Measurements from ENCODE around the gene USP30. TPM values are rescaled to one million over a fixed set of nuclear protein-coding genes. Genes with fewer than 3 reads are reported as not detected.
A peak's percentile ranks its signal among the peaks of the same experiment; 100 is the strongest.
"Not testable (repeated sequence)": the region's sequence is repeated elsewhere in the genome, so short reads cannot be mapped to it uniquely, and the experiment has no call there.

The USP30 gene
- total RNA-seq, 2 experiments from 2014 or later, result 21.8 to 23.0 TPM

DNA sequence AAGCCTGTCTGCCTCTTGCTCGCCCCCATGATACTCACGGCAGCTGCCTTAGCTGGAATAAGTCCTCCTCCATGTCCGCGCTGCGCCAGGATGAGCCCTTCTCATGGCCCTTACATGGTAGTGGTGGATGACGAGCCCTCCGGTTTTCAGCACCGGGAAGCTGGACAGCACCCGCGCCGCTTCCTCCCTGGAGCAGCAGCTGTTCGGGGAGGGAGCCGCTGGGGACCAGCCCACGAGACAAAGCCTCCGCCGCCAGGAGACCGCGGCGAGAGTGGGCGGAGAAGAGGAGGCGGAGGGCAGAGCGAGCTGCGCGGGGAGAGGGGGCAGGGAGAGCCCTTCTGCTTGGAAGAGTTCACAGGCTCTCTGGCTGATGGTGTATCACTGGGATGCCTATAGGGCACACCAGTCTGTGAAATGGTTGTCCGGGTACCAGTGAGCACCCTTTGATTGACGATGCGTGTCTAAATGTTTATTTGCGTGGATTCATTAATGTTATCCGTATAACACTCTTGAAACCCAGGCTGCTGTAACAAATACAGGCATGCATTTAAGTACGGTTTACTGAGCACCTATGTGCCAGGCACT, 31.5 kb upstream of the USP30 start, which contains the start of gene SVOP:
Gene SVOP, minus strand, starts transcription at position 273 of the 585 bp plus-strand sequence. Its CDS starts 200 bp downstream, at position 73.
- intact Hi-C loops (cut with DNase I, micrococcal nuclease), result no loop called here
- Histone ChIP-seq H3K4me3 (ENCODE audit: low read length) (no peak within 1 kb of the TSS), H3K27ac (ENCODE audit: low read depth in 1 of 2, low read length in 2 of 2) (no peak within 1 kb of the TSS), H3K36me3 (ENCODE audit: insufficient read depth, low read length) (no peaks in the 10 kb centered on the region), H3K4me1 (ENCODE audit: insufficient read depth, low read length) (peaks cover 5% of the 10 kb centered on the region), H3K27me3 (ENCODE audit: control insufficient read depth in 1 of 2, insufficient read depth in 2 of 2, low read length in 2 of 2) (peaks cover 25 to 31% of the 10 kb centered on the region in 2 experiments), H3K9me3 (ENCODE audit: control insufficient read depth in 1 of 2, insufficient read depth in 1 of 2, low read length in 2 of 2) (peaks cover 0 to 5% of the 10 kb centered on the region in 2 experiments)
- H3K9me3 Mint-ChIP-seq, result no peaks in the 10 kb centered on the region
- H3K4me1 Mint-ChIP-seq (ENCODE audit: low read depth), result no peaks in the 10 kb centered on the region
- H3K27ac Mint-ChIP-seq, result no peak within 1 kb of the TSS
- DNase-seq, result peak in 9 of 14 experiments; percentile 1 to 45 (median 6)
- TF ChIP-seq, protein P1, sequence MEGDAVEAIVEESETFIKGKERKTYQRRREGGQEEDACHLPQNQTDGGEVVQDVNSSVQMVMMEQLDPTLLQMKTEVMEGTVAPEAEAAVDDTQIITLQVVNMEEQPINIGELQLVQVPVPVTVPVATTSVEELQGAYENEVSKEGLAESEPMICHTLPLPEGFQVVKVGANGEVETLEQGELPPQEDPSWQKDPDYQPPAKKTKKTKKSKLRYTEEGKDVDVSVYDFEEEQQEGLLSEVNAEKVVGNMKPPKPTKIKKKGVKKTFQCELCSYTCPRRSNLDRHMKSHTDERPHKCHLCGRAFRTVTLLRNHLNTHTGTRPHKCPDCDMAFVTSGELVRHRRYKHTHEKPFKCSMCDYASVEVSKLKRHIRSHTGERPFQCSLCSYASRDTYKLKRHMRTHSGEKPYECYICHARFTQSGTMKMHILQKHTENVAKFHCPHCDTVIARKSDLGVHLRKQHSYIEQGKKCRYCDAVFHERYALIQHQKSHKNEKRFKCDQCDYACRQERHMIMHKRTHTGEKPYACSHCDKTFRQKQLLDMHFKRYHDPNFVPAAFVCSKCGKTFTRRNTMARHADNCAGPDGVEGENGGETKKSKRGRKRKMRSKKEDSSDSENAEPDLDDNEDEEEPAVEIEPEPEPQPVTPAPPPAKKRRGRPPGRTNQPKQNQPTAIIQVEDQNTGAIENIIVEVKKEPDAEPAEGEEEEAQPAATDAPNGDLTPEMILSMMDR (IDR thresholded peaks at IDR 0.05), result no peak
- no peaks in the 10 kb centered on the region for H3K36me3 Mint-ChIP-seq (ENCODE audit: low read depth)
- no peak for ATAC-seq (ENCODE audit: poor library complexity)
- H3K27me3 Mint-ChIP-seq, result peaks cover 55% of the 10 kb centered on the region
- no peak within 1 kb of the TSS for H3K4me3 Mint-ChIP-seq
- ChIA-PET CTCF (no interaction called here), POLR2A (no interaction called here)

DNA sequence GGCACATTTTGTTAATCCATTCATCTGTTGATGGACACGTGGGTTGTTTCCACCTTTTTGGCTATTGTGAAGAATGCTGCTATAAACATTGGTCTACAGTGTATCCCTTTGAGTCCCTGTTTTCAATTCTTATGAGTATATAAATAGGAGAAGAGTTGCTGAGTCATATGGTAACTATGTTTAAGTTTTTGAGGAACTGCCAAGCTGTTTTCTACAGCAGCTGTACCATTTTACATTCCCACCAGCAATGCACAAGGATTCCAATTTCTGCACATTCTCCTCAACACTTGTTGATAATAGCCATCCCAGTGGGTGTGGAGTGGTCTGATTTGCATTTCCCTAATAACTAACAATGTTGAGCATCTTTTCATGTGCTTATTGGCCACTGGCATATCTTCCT, 24.6 kb upstream of the USP30 start:
- no peak overlapping the region for H3K27ac Mint-ChIP-seq
- DNase-seq (no peak), ATAC-seq (ENCODE audit: poor library complexity) (no peak)
- ChIA-PET POLR2A (no interaction called here), CTCF (no interaction called here)
- Histone ChIP-seq H3K27ac (ENCODE audit: low read depth in 1 of 2, low read length in 2 of 2) (no peak overlapping the region), H3K4me3 (ENCODE audit: low read length) (no peak overlapping the region), H3K9me3 (ENCODE audit: control insufficient read depth in 1 of 2, insufficient read depth in 1 of 2, low read length in 2 of 2) (no peaks in the 10 kb centered on the region), H3K4me1 (ENCODE audit: insufficient read depth, low read length) (no peaks in the 10 kb centered on the region), H3K36me3 (ENCODE audit: insufficient read depth, low read length) (no peaks in the 10 kb centered on the region), H3K27me3 (ENCODE audit: control insufficient read depth in 1 of 2, insufficient read depth in 2 of 2, low read length in 2 of 2) (peaks cover 0 to 2% of the 10 kb centered on the region in 2 experiments)
- no peaks in the 10 kb centered on the region for H3K9me3 Mint-ChIP-seq
- no peak overlapping the region for H3K4me3 Mint-ChIP-seq
- H3K36me3 Mint-ChIP-seq (ENCODE audit: low read depth), result no peaks in the 10 kb centered on the region
- H3K4me1 Mint-ChIP-seq (ENCODE audit: low read depth), result no peaks in the 10 kb centered on the region
- intact Hi-C loops (cut with DNase I, micrococcal nuclease), result no loop called here
- H3K27me3 Mint-ChIP-seq, result peaks cover 36% of the 10 kb centered on the region
- TF ChIP-seq, protein P1 (IDR thresholded peaks at IDR 0.05), result no peak

DNA sequence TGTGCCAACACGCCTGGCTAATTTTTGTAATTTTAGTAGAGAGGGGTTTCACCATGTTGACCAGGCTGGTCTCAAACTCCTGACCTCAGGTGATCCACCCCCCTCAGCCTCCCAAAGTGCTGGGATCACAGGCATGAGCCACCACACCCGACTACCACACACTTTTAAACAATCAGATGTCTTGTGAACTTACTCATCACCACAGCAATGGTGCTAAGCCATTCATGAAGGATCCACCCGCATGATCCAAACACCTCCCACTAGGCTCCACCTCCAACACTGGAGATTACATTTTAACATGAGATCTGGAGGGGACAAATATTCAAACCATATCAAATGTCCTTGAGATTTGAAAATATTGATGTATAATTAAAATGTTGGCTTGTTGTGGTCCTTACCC, 23.8 kb upstream of the USP30 start:
- H3K4me3 ChIP-seq (ENCODE audit: low read length); intact Hi-C loops (cut with DNase I, micrococcal nuclease); H3K9me3 ChIP-seq (ENCODE audit: control insufficient read depth in 1 of 2, insufficient read depth in 1 of 2, low read length in 2 of 2); DNase-seq; ATAC-seq (ENCODE audit: poor library complexity); POLR2A ChIA-PET; CTCF ChIA-PET; H3K4me1 ChIP-seq (ENCODE audit: insufficient read depth, low read length); H3K27ac Mint-ChIP-seq; H3K36me3 Mint-ChIP-seq (ENCODE audit: low read depth); H3K4me3 Mint-ChIP-seq; H3K9me3 Mint-ChIP-seq; H3K27me3 ChIP-seq (ENCODE audit: control insufficient read depth in 1 of 2, insufficient read depth in 2 of 2, low read length in 2 of 2); H3K36me3 ChIP-seq (ENCODE audit: insufficient read depth, low read length); H3K27ac ChIP-seq (ENCODE audit: low read depth in 1 of 2, low read length in 2 of 2); H3K4me1 Mint-ChIP-seq (ENCODE audit: low read depth): not testable (repeated sequence)
- peaks cover 32% of the 10 kb centered on the region for H3K27me3 Mint-ChIP-seq

DNA sequence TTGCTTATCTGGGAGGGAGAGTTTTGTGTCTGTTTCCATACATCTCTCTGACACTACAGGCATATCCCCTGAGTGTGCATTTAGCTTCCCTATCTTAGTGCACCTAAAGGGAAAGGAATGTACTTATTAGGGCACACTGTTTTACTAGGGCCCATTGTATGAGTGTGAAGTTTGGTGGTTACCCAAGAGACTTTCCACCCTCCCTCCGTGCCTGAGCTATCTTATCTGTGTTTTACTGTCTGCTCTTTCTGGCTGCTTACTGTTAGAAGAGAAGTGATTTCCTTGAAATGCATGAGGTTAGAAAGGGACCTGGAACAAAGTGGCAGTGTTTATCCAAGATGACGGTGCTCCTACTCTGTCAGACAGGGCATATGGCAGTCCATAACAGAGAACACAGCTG, 23.0 kb upstream of the USP30 start:
- no peak overlapping the region for H3K27ac Mint-ChIP-seq

More for the DNA sequence above, 23.0 kb upstream of the USP30 start:
- H3K27me3 ChIP-seq (ENCODE audit: control insufficient read depth in 1 of 2, insufficient read depth in 2 of 2, low read length in 2 of 2), result no peaks in the 10 kb centered on the region
- no peaks in the 10 kb centered on the region for H3K36me3 ChIP-seq (ENCODE audit: insufficient read depth, low read length)
- H3K4me1 ChIP-seq (ENCODE audit: insufficient read depth, low read length), result no peaks in the 10 kb centered on the region
- H3K27ac ChIP-seq (ENCODE audit: low read depth in 1 of 2, low read length in 2 of 2), result no peak overlapping the region
- ChIA-PET CTCF (no interaction called here), POLR2A (no interaction called here)
- Mint-ChIP-seq H3K4me3 (no peak overlapping the region), H3K27me3 (peaks cover 32% of the 10 kb centered on the region), H3K36me3 (ENCODE audit: low read depth) (no peaks in the 10 kb centered on the region), H3K4me1 (ENCODE audit: low read depth) (no peaks in the 10 kb centered on the region), H3K9me3 (no peaks in the 10 kb centered on the region)
- no peak for ATAC-seq (ENCODE audit: poor library complexity)
- H3K9me3 ChIP-seq (ENCODE audit: control insufficient read depth in 1 of 2, insufficient read depth in 1 of 2, low read length in 2 of 2), result no peaks in the 10 kb centered on the region
- no peak for DNase-seq
- intact Hi-C loops (cut with DNase I, micrococcal nuclease), result no loop called here
- TF ChIP-seq, protein P1 (IDR thresholded peaks at IDR 0.05), result no peak
- no peak overlapping the region for H3K4me3 ChIP-seq (ENCODE audit: low read length)
